Heart left ventricle (tissue), 13 donors: ENCODE results near the gene MRPL20.

Experiments
- CTCF ChIP-seq, 12 donors: fragments of 200-600 bp; sonication (generic) in 4 of 12; IDR thresholded peaks; one replicate each; pipeline versions ENCODE4 v1.5.0 to v1.8.0; 2018 to 2022; ENCODE audit warnings: antibody characterized with exemption in 12 of 12, mild to moderate bottlenecking in 5 of 12
- POLR2A ChIP-seq, 2 donors: fragments of 450-650 bp; IDR thresholded peaks; one replicate each; pipeline ENCODE4 v1.6.1; 2017; ENCODE audit warnings: antibody characterized with exemption in 2 of 2, mild to moderate bottlenecking in 2 of 2, moderate library complexity in 2 of 2
- donor health status: ischemic (EF 13 %, LVEDD 7.1; RV severe dilation, severe dysfunction).
- donor health status: DM: no; HTN: yes; CAD: no.
- donor health status: DM: no; HTN: no; CAD: no.
- donor health status: ischemic (EF 25% LVEDD 6.9; RV normal size, moderate dysfunction).
- donor health status: ischemic (EF 25% LVEDD 5.7; RV mildly dilated, moderate dysfunction).
- donor health status: ischemic (EF 35%, LVEDD 5.7; RV mildly dilated, moderate dysfunction).
- donor health status: nonischemic (EF 11% LVEDD 7.7; RV severe dilation, severe dysfunction).
- donor health status: DM: yes; HTN: yes; CAD: no.
- donor health status: PGD.
- donor health status: ischemic (EF 29% LVEDD 5.4; RV normal size, mild dysfunction).
- donor health status: nonischemic (EF 23%, LVEDD 6.1; RV moderate dilation, normal function).

GRCh38 chr1:1400576-1401456 is 6.3 kb downstream of the MRPL20 start:
- no peak for TF ChIP-seq CTCF (IDR thresholded peaks at IDR 0.05)
- TF ChIP-seq POLR2A (IDR thresholded peaks at IDR 0.05), result no peak
